HCT116 (cell line): ENCODE measurements around the gene SLC22A24. TPM values are rescaled to one million over a fixed set of nuclear protein-coding genes. Genes with fewer than 3 reads are reported as not detected.
"Not testable (repeated sequence)": the region's sequence is repeated elsewhere in the genome, so short reads cannot be mapped to it uniquely, and the experiment has no call there.

Experiments
- ATAC-seq: fragments of 200-7000 bp; cut with Tn5 transposase; 2 replicates; pipeline ENCODE4 v1.9.1; 2020; ENCODE audit warnings: mild to moderate bottlenecking, moderate library complexity
- BruUV-seq: library from RNA; stranded (reverse); fragments of 400-500 nt; replicated peaks from 2 replicates; lab custom pipeline; 2021; lab: Mats Ljungman, UMichigan
- CTCF ChIA-PET: fragments of 300-600 bp; sonication (Branson Sonifier 250); formaldehyde crosslinking; loops from one replicate; lab custom pipeline; 2021; ENCODE audit warnings: antibody characterized with exemption; lab: Charles Lee
- POLR2A ChIA-PET: fragments of 300-600, 350-600 bp; sonication (Branson Sonifier 250); formaldehyde crosslinking; loops from one replicate; lab custom pipeline; 2021; ENCODE audit warnings: antibody characterized with exemption; lab: Charles Lee
- RAD21 ChIA-PET, 2 experiments: fragments of 300-600 bp; sonication (Branson Sonifier 250); formaldehyde crosslinking; loops; one replicate each; lab custom pipeline; 2023; ENCODE audit warnings: low total read pairs in 2 of 2; ENCODE audit not compliant: uncharacterized antibody in 2 of 2, unreplicated experiment in 2 of 2, low non-redundant PET in 1 of 2; lab: Charles Lee
- DNase-seq: peaks from one replicate; pipeline ENCODE4 v3.0.0-alpha.2; 2010; ENCODE audit warnings: low read depth, low spot score
- H2AFZ ChIP-seq: fragments of 200-600 bp; shearing (Covaris generic), sonication (generic); 2 replicates; pipeline ENCODE4 v1.6.1; 2017; ENCODE audit warnings: low read depth, mixed run types, mixed read lengths, antibody characterized with exemption, low read length; ENCODE audit not compliant: poor library complexity, severe bottlenecking
- H3K27ac ChIP-seq: 2 replicates; pipeline ENCODE4 v1.5.1; 2012; ENCODE audit warnings: low read depth, low read length
- H3K27me3 ChIP-seq: fragments of 200-600 bp; sonication (generic); 2 replicates; pipeline ENCODE4 v1.6.1; 2016; ENCODE audit warnings: mixed run types, low read length, mixed read lengths; ENCODE audit not compliant: insufficient read depth
- H3K36me3 ChIP-seq, 2 experiments: fragments of 200-500 bp in 1 of 2; fragments of 200-600 bp in 1 of 2; sonication (Bioruptor generic) in 1 of 2; sonication (generic) in 1 of 2; 2 replicates each; pipeline versions ENCODE4 v1.5.1 to v1.6.1; 2014 to 2016; ENCODE audit warnings: low read length in 2 of 2, inconsistent platforms in 1 of 2, mixed read lengths in 1 of 2, mixed run types in 1 of 2; ENCODE audit not compliant: insufficient read depth in 2 of 2, control insufficient read depth in 1 of 2
- H3K4me1 ChIP-seq, 2 experiments: fragments of 200-600 bp in 1 of 2; sonication (generic) in 1 of 2; 2 replicates each; pipeline versions ENCODE4 v1.5.1 to v1.6.1; 2012 to 2017; ENCODE audit warnings: low read length in 2 of 2, inconsistent platforms in 1 of 2, mild to moderate bottlenecking in 1 of 2, mixed read lengths in 1 of 2, mixed run types in 1 of 2, moderate library complexity in 1 of 2; ENCODE audit not compliant: insufficient read depth in 2 of 2, control insufficient read depth in 1 of 2
- H3K4me2 ChIP-seq: fragments of 200-600 bp; sonication (generic); 2 replicates; pipeline ENCODE4 v1.6.1; 2017; ENCODE audit warnings: mixed run types, low read length, mixed read lengths
- H3K4me3 ChIP-seq, 2 experiments: fragments of 200-600 bp in 1 of 2; sonication (generic) in 1 of 2; replicated peaks in 1 of 2; 2 replicates each; pipeline ENCODE4 v1.5.1; 2011 to 2016; ENCODE audit warnings: low read length in 2 of 2, control low read depth in 1 of 2, low read depth in 1 of 2, mild to moderate bottlenecking in 1 of 2, mixed read lengths in 1 of 2, mixed run types in 1 of 2
- H3K79me2 ChIP-seq: fragments of 200-600 bp; sonication (generic); 2 replicates; pipeline ENCODE4 v1.6.1; 2017; ENCODE audit warnings: mild to moderate bottlenecking, mixed run types, low read length, moderate library complexity, mixed read lengths; ENCODE audit not compliant: insufficient read depth
- H3K9ac ChIP-seq: fragments of 200-600 bp; sonication (generic); 2 replicates; pipeline ENCODE4 v1.6.1; 2016; ENCODE audit warnings: low read length, mixed read lengths
- H3K9me2 ChIP-seq: fragments of 200-600 bp; sonication (generic), shearing (Covaris generic); 2 replicates; pipeline ENCODE4 v1.6.1; 2017; ENCODE audit warnings: mixed run types, mild to moderate bottlenecking, moderate library complexity; ENCODE audit not compliant: insufficient read depth
- H3K9me3 ChIP-seq, 2 experiments: fragments of 200-500 bp in 1 of 2; fragments of 200-600 bp in 1 of 2; sonication (Bioruptor generic) in 1 of 2; sonication (generic) in 1 of 2; 2 replicates each; pipeline ENCODE4 v1.6.1; 2014 to 2017; ENCODE audit warnings: low read length in 2 of 2, mixed read lengths in 2 of 2, inconsistent platforms in 1 of 2, low read depth in 1 of 2, mild to moderate bottlenecking in 1 of 2, mixed run types in 1 of 2, moderate library complexity in 1 of 2; ENCODE audit not compliant: control insufficient read depth in 1 of 2, insufficient read depth in 1 of 2
- H4K20me1 ChIP-seq: fragments of 200-600 bp; sonication (generic), shearing (Covaris generic); 2 replicates; pipeline ENCODE4 v1.6.1; 2017; ENCODE audit warnings: mixed run types, mild to moderate bottlenecking, moderate library complexity; ENCODE audit not compliant: insufficient read depth
- EGR1 ChIP-seq: IDR thresholded peaks from 2 replicates; pipeline ENCODE4 v1.6.1; 2012; ENCODE audit warnings: low read depth
- JUND ChIP-seq: IDR thresholded peaks from 2 replicates; pipeline ENCODE4 v1.6.1; 2012
- POLR2A ChIP-seq: IDR thresholded peaks from 2 replicates; pipeline ENCODE4 v1.7.0; 2011; ENCODE audit warnings: borderline replicate concordance; ENCODE audit not compliant: insufficient read depth, insufficient read length; ENCODE audit errors: extremely low read depth
- POLR2AphosphoS5 ChIP-seq: IDR thresholded peaks from 2 replicates; pipeline ENCODE4 v1.6.1; 2011; ENCODE audit warnings: mild to moderate bottlenecking, low read depth, low read length, moderate library complexity
- SIN3A ChIP-seq: IDR thresholded peaks from 2 replicates; pipeline ENCODE4 v1.6.1; 2012; ENCODE audit warnings: low read depth
- SP1 ChIP-seq: IDR thresholded peaks from 2 replicates; pipeline ENCODE4 v1.6.1; 2012; ENCODE audit warnings: low read depth
- TCF7L2 ChIP-seq: IDR thresholded peaks from 2 replicates; pipeline ENCODE4 v1.7.0; 2011; ENCODE audit warnings: borderline replicate concordance, inconsistent platforms; ENCODE audit not compliant: insufficient read depth, insufficient read length; ENCODE audit errors: extremely low read depth
- ZFX ChIP-seq: fragments of 450-650 bp; IDR thresholded peaks from 2 replicates; pipeline ENCODE4 v1.6.1; 2017
- ZNF274 ChIP-seq: fragments of 200-500 bp; sonication (Bioruptor generic); IDR thresholded peaks from 2 replicates; pipeline ENCODE4 v1.6.1; 2014; ENCODE audit warnings: mild to moderate bottlenecking, low read depth, low read length, inconsistent platforms
- intact Hi-C: fragments of 100-400 bp; cut with micrococcal nuclease; formaldehyde crosslinking; loops from 2 replicates; pipeline ENCODE4 v1.10.0; 2022
- total RNA-seq: library from RNA; stranded (reverse); gene quantifications from one replicate; pipeline ENCODE4 v1.2.1, GENCODE V29; 2021; ENCODE audit not compliant: unreplicated experiment
- TF ChIP-seq, protein P1 (sequence below): IDR thresholded peaks from 2 replicates; pipeline ENCODE4 v1.6.1; 2011; ENCODE audit warnings: mild to moderate bottlenecking, low read length, moderate library complexity; ENCODE audit not compliant: insufficient replicate concordance; ENCODE audit errors: extremely low read depth
- TF ChIP-seq, protein P2 (sequence below): IDR thresholded peaks from 2 replicates; pipeline ENCODE4 v1.6.1; 2012
- TF ChIP-seq, protein P3 (sequence below), 3 experiments: fragments of 200-600 bp in 1 of 3; sonication (generic) in 1 of 3; IDR thresholded peaks in 2 of 3; conservative IDR thresholded peaks in 1 of 3; 2 replicates each; pipeline ENCODE4 v1.5.1; 2012 to 2017; ENCODE audit warnings: low read depth in 2 of 3, low read length in 2 of 3, antibody characterized with exemption in 1 of 3, borderline replicate concordance in 1 of 3, control low read depth in 1 of 3, mild to moderate bottlenecking in 1 of 3, mixed read lengths in 1 of 3, mixed run types in 1 of 3, moderate library complexity in 1 of 3; ENCODE audit not compliant: insufficient read depth in 1 of 3
- TF ChIP-seq, protein P4 (sequence below): IDR thresholded peaks from 2 replicates; pipeline ENCODE4 v1.6.1; 2012; ENCODE audit warnings: low read depth

SLC22A24 gene
- total RNA-seq, 1 experiment from 2014 or later, result not detected

DNA sequence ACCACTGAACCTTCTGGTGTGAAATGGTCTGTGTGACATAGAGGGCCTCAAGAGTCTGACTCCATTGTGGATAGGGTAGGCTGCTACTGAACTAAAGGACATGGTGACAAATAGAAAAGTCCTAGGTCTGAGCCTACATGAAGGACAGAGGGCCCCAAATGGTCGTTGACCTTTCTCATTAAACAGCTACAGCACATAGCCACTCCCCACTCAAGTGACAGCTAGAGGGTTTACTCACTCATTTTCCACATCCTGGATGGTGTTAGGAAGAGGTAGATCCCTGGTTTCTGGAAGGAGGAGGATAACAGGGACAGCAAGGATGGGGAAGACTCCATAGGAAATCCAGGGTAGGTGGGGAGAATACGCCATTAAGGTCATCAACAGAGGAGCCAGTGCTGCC, 63.3 kb downstream of the SLC22A24 start:
- no peak overlapping the region for H3K4me2 ChIP-seq
- H3K4me3 ChIP-seq, result no peak overlapping the region
- no peaks in the 10 kb centered on the region for H3K36me3 ChIP-seq
- DNase-seq (no peak), ATAC-seq (no peak)
- H4K20me1 ChIP-seq, result no peaks in the 10 kb centered on the region
- ChIA-PET RAD21 (no interaction called here), POLR2A (no interaction called here), CTCF (no interaction called here)
- H3K9me2 ChIP-seq, result no peaks in the 10 kb centered on the region
- intact Hi-C loops, result no loop called here
- TF ChIP-seq SP1 (no peak), JUND (no peak), TCF7L2 (no peak), POLR2A (no peak), ZNF274 (no peak), SIN3A (no peak), EGR1 (no peak), ZFX (no peak), POLR2AphosphoS5 (no peak)
- TF ChIP-seq, protein P1, sequence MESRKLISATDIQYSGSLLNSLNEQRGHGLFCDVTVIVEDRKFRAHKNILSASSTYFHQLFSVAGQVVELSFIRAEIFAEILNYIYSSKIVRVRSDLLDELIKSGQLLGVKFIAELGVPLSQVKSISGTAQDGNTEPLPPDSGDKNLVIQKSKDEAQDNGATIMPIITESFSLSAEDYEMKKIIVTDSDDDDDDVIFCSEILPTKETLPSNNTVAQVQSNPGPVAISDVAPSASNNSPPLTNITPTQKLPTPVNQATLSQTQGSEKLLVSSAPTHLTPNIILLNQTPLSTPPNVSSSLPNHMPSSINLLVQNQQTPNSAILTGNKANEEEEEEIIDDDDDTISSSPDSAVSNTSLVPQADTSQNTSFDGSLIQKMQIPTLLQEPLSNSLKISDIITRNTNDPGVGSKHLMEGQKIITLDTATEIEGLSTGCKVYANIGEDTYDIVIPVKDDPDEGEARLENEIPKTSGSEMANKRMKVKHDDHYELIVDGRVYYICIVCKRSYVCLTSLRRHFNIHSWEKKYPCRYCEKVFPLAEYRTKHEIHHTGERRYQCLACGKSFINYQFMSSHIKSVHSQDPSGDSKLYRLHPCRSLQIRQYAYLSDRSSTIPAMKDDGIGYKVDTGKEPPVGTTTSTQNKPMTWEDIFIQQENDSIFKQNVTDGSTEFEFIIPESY, result no peak
- TF ChIP-seq, protein P2, sequence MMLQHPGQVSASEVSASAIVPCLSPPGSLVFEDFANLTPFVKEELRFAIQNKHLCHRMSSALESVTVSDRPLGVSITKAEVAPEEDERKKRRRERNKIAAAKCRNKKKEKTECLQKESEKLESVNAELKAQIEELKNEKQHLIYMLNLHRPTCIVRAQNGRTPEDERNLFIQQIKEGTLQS, result no peak
- TF ChIP-seq, protein P3, sequence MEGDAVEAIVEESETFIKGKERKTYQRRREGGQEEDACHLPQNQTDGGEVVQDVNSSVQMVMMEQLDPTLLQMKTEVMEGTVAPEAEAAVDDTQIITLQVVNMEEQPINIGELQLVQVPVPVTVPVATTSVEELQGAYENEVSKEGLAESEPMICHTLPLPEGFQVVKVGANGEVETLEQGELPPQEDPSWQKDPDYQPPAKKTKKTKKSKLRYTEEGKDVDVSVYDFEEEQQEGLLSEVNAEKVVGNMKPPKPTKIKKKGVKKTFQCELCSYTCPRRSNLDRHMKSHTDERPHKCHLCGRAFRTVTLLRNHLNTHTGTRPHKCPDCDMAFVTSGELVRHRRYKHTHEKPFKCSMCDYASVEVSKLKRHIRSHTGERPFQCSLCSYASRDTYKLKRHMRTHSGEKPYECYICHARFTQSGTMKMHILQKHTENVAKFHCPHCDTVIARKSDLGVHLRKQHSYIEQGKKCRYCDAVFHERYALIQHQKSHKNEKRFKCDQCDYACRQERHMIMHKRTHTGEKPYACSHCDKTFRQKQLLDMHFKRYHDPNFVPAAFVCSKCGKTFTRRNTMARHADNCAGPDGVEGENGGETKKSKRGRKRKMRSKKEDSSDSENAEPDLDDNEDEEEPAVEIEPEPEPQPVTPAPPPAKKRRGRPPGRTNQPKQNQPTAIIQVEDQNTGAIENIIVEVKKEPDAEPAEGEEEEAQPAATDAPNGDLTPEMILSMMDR (IDR thresholded peaks at IDR 0.05 in 2 of 3, conservative IDR thresholded peaks at IDR 0.05 in 1 of 3; ENCODE audit: borderline replicate concordance in 1 of 3, insufficient read depth in 1 of 3, low read depth in 2 of 3, low read length in 2 of 3), result no peak
- TF ChIP-seq, protein P4, sequence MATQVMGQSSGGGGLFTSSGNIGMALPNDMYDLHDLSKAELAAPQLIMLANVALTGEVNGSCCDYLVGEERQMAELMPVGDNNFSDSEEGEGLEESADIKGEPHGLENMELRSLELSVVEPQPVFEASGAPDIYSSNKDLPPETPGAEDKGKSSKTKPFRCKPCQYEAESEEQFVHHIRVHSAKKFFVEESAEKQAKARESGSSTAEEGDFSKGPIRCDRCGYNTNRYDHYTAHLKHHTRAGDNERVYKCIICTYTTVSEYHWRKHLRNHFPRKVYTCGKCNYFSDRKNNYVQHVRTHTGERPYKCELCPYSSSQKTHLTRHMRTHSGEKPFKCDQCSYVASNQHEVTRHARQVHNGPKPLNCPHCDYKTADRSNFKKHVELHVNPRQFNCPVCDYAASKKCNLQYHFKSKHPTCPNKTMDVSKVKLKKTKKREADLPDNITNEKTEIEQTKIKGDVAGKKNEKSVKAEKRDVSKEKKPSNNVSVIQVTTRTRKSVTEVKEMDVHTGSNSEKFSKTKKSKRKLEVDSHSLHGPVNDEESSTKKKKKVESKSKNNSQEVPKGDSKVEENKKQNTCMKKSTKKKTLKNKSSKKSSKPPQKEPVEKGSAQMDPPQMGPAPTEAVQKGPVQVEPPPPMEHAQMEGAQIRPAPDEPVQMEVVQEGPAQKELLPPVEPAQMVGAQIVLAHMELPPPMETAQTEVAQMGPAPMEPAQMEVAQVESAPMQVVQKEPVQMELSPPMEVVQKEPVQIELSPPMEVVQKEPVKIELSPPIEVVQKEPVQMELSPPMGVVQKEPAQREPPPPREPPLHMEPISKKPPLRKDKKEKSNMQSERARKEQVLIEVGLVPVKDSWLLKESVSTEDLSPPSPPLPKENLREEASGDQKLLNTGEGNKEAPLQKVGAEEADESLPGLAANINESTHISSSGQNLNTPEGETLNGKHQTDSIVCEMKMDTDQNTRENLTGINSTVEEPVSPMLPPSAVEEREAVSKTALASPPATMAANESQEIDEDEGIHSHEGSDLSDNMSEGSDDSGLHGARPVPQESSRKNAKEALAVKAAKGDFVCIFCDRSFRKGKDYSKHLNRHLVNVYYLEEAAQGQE, result no peak
- H3K27me3 ChIP-seq, result peaks cover 57% of the 10 kb centered on the region
- no peak overlapping the region for H3K9ac ChIP-seq
- no peak overlapping the region for H2AFZ ChIP-seq
- no peaks in the 10 kb centered on the region for H3K79me2 ChIP-seq
- no peaks in the 10 kb centered on the region for H3K9me3 ChIP-seq
- H3K4me1 ChIP-seq, result no peaks in the 10 kb centered on the region
- BruUV-seq, result no TSS peak
- no peak overlapping the region for H3K27ac ChIP-seq

DNA sequence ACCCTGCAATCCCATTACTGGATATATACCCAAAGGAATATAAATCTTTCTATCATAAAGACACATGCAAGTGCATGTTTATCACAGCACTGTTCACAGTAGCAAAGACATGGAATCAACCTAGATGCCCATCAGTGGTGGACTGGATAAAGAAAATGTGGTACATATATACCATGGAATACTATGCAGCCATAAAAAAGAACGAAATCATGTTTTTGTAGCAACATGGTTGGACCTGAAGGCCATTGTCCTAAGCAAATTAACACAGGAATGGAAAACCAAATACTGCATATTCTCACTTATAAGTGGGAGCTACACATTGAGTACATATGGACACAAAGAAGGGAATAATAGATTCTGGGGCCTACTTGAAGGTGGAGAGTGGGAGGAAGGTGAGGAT, 97.8 kb downstream of the SLC22A24 start:
- H3K9me2 ChIP-seq, RAD21 ChIA-PET, H3K9me3 ChIP-seq, H3K4me1 ChIP-seq, CTCF ChIA-PET, H3K36me3 ChIP-seq, BruUV-seq, H3K4me3 ChIP-seq, H3K4me2 ChIP-seq, H4K20me1 ChIP-seq, H3K27me3 ChIP-seq, H2AFZ ChIP-seq, H3K9ac ChIP-seq, POLR2A ChIA-PET, intact Hi-C loops, H3K27ac ChIP-seq, ATAC-seq, H3K79me2 ChIP-seq, DNase-seq: not testable (repeated sequence)
